Measurements from ENCODE around the gene B9D1. TPM values are rescaled to one million over a fixed set of nuclear protein-coding genes. Genes with fewer than 3 reads are reported as not detected.
A peak's percentile ranks its signal among the peaks of the same experiment; 100 is the strongest.

B9D1 gene
- polyA plus RNA-seq, 3 donors: 1.0 TPM; not detected in 2

GRCh38 chr17:19359151-19359550, 3.4 kb downstream of the B9D1 start:
- Mint-ChIP-seq H3K27ac (no peak overlapping the region), H3K36me3 (no peaks in the 10 kb centered on the region), H3K4me1 (peaks cover 13% of the 10 kb centered on the region), H3K4me3 (peak overlapping the region in 1 of 2 donors; percentile 61), H3K27me3 (ENCODE audit: low read depth in 3 of 3) (peaks cover 29 to 43% (median 32%) of the 10 kb centered on the region in 3 donors), H3K9me3 (no peaks in the 10 kb centered on the region)
- Histone ChIP-seq H3K9me3 (replicated peaks in 1 of 2; ENCODE audit: control insufficient read depth in 1 of 2, insufficient read depth in 1 of 2, low read length in 2 of 2) (no peaks in the 10 kb centered on the region), H3K27ac (ENCODE audit: low read depth in 1 of 2, low read length in 2 of 2) (no peak overlapping the region), H3K36me3 (replicated peaks in 1 of 2; ENCODE audit: control insufficient read depth in 1 of 2, insufficient read depth in 2 of 2, low read length in 2 of 2) (no peaks in the 10 kb centered on the region), H3K27me3 (ENCODE audit: control insufficient read depth in 2 of 2, insufficient read depth in 2 of 2, low read length in 2 of 2) (peaks cover 0 to 29% of the 10 kb centered on the region in 2 donors), H3K79me2 (ENCODE audit: insufficient read depth, low read length) (no peaks in the 10 kb centered on the region), H4K20me1 (ENCODE audit: insufficient read depth, low read length) (no peaks in the 10 kb centered on the region), H3K4me3 (replicated peaks in 1 of 3; ENCODE audit: low read depth in 2 of 3, low read length in 3 of 3) (no peak overlapping the region), H3K9ac (ENCODE audit: insufficient read depth, low read length, poor library complexity, severe bottlenecking) (no peak overlapping the region), H3K4me2 (replicated peaks; ENCODE audit: extremely low read depth, low read length, poor library complexity, severe bottlenecking) (no peak overlapping the region), H3K4me1 (ENCODE audit: control insufficient read depth in 1 of 2, insufficient read depth in 2 of 2, low read length in 2 of 2) (peaks cover 10 to 13% of the 10 kb centered on the region in 2 donors), H2AFZ (ENCODE audit: insufficient read depth, low read depth, low read length, poor library complexity, severe bottlenecking) (no peak overlapping the region)
- WGBS (ENCODE audit: insufficient coverage): 86% methylated on average over 5 of the region's 7 CpGs
- intact Hi-C loops (cut with micrococcal nuclease): no loop called here
- no peak for TF ChIP-seq CTCF (IDR thresholded peaks at IDR 0.05)
- DNase-seq: no peak

GRCh38 chr17:19357761-19358160, 4.8 kb downstream of the B9D1 start:
- no peaks in the 10 kb centered on the region for H3K79me2 ChIP-seq (ENCODE audit: insufficient read depth, low read length)
- no peak overlapping the region for H3K9ac ChIP-seq (ENCODE audit: insufficient read depth, low read length, poor library complexity, severe bottlenecking)
- H3K4me1 ChIP-seq (ENCODE audit: control insufficient read depth in 1 of 2, insufficient read depth in 2 of 2, low read length in 2 of 2): peaks cover 8% of the 10 kb centered on the region in 2 donors
- H3K4me3 ChIP-seq (replicated peaks in 1 of 3; ENCODE audit: low read depth in 2 of 3, low read length in 3 of 3): no peak overlapping the region
- intact Hi-C loops (cut with micrococcal nuclease): no loop called here
- Mint-ChIP-seq H3K27me3 (ENCODE audit: low read depth in 3 of 3) (peaks cover 28 to 43% (median 31%) of the 10 kb centered on the region in 3 donors), H3K27ac (peak overlapping the region in 1 of 7 donors; percentile 21), H3K4me1 (peaks cover 5% of the 10 kb centered on the region), H3K36me3 (no peaks in the 10 kb centered on the region), H3K4me3 (peak overlapping the region in 1 of 2 donors; percentile 37), H3K9me3 (no peaks in the 10 kb centered on the region)
- no peak for TF ChIP-seq CTCF (IDR thresholded peaks at IDR 0.05)
- no peaks in the 10 kb centered on the region for H3K36me3 ChIP-seq (replicated peaks in 1 of 2; ENCODE audit: control insufficient read depth in 1 of 2, insufficient read depth in 2 of 2, low read length in 2 of 2)
- H3K27me3 ChIP-seq (ENCODE audit: control insufficient read depth in 2 of 2, insufficient read depth in 2 of 2, low read length in 2 of 2): peaks cover 0 to 19% of the 10 kb centered on the region in 2 donors
- DNase-seq: no peak
- no peak overlapping the region for H2AFZ ChIP-seq (ENCODE audit: insufficient read depth, low read depth, low read length, poor library complexity, severe bottlenecking)
- no peak overlapping the region for H3K27ac ChIP-seq (ENCODE audit: low read depth in 1 of 2, low read length in 2 of 2)
- H4K20me1 ChIP-seq (ENCODE audit: insufficient read depth, low read length): no peaks in the 10 kb centered on the region
- 100% methylated on average over 3 of the region's 7 CpGs for WGBS (ENCODE audit: insufficient coverage)
- no peak overlapping the region for H3K4me2 ChIP-seq (replicated peaks; ENCODE audit: extremely low read depth, low read length, poor library complexity, severe bottlenecking)
- H3K9me3 ChIP-seq (replicated peaks in 1 of 2; ENCODE audit: control insufficient read depth in 1 of 2, insufficient read depth in 1 of 2, low read length in 2 of 2): no peaks in the 10 kb centered on the region
